Upper lobe of left lung (tissue), 6 donors: ENCODE data around the gene PDRG1. TPM values are rescaled to one million over a fixed set of nuclear protein-coding genes. Genes with fewer than 3 reads are reported as not detected.

Experiments used
- ATAC-seq, 2 donors: fragments of 200-7000 bp; cut with Tn5 transposase; one replicate each; pipeline ENCODE4 v1.9.1; 2022; ENCODE audit warnings: mild to moderate bottlenecking in 2 of 2, moderate library complexity in 2 of 2; ENCODE audit not compliant: low FRiP score in 2 of 2
- DNase-seq, 2 donors: peaks; one replicate each; pipeline ENCODE4 v3.0.0-alpha.2; 2019 to 2020
- H3K27ac ChIP-seq, 4 donors: fragments of 200-600 bp; sonication (generic); one replicate each; pipeline ENCODE4 v1.5.1; 2016 to 2019
- H3K27me3 ChIP-seq, 4 donors: fragments of 200-600 bp; sonication (generic); one replicate each; pipeline ENCODE4 v1.5.1; 2017 to 2019
- H3K36me3 ChIP-seq, 4 donors: fragments of 200-600 bp; sonication (generic); one replicate each; pipeline ENCODE4 v1.5.1; 2016 to 2019
- H3K4me1 ChIP-seq, 4 donors: fragments of 200-600 bp; sonication (generic); one replicate each; pipeline ENCODE4 v1.5.1; 2018 to 2019
- H3K4me3 ChIP-seq, 4 donors: fragments of 200-600 bp; sonication (generic); one replicate each; pipeline ENCODE4 v1.5.1; 2017 to 2019; ENCODE audit warnings: mild to moderate bottlenecking in 2 of 4, moderate library complexity in 1 of 4
- H3K9me3 ChIP-seq, 4 donors: fragments of 200-600 bp; sonication (generic); one replicate each; pipeline ENCODE4 v1.5.1; 2018 to 2019
- EP300 ChIP-seq, 4 donors: sonication (generic); formaldehyde crosslinking; IDR thresholded peaks; one replicate each; pipeline ENCODE4 v1.5.1; 2017; ENCODE audit warnings: antibody characterized with exemption in 4 of 4, control low read depth in 2 of 4
- POLR2A ChIP-seq, 4 donors: fragments of 450-650 bp; IDR thresholded peaks; one replicate each; pipeline ENCODE4 v1.5.1; 2016 to 2017; ENCODE audit warnings: antibody characterized with exemption in 4 of 4, mild to moderate bottlenecking in 2 of 4
- POLR2AphosphoS5 ChIP-seq, 2 donors: sonication (generic); formaldehyde crosslinking; IDR thresholded peaks; one replicate each; pipeline ENCODE4 v1.5.1; 2017; ENCODE audit warnings: antibody characterized with exemption in 2 of 2
- WGBS, 2 donors: methylation state at CpG; one replicate each; pipeline ENCODE4 v1.1.5; 2017 to 2018; 5-methylcytosine and 5-hydroxymethylcytosine counted together
- total RNA-seq, 6 donors: library from RNA; depleted of rRNA in 4 of 6; stranded (reverse); fragments of >200 nt in 4 of 6; gene quantifications; one replicate each; pipeline versions ENCODE4 v1.1.0 to v1.2.1, GENCODE V29; 2016 to 2021
- TF ChIP-seq, protein P1 (sequence below), 6 experiments: fragments of 450-650 bp in 4 of 6; fragments of 200-600 bp in 2 of 6; sonication (generic) in 2 of 6; IDR thresholded peaks; one replicate each; pipeline ENCODE4 v1.5.1; 2016 to 2019; ENCODE audit warnings: antibody characterized with exemption in 6 of 6
- donor health status: DM: no; HTN: no; CAD: no; lungs with moderate emphysema.
- donor health status: DM: no; HTN: yes; CAD: no; lungs with severe emphysema.

The PDRG1 gene
- total RNA-seq, 6 donors from 2014 or later, result 3.0 to 11.8 (median 7.9) TPM

DNA sequence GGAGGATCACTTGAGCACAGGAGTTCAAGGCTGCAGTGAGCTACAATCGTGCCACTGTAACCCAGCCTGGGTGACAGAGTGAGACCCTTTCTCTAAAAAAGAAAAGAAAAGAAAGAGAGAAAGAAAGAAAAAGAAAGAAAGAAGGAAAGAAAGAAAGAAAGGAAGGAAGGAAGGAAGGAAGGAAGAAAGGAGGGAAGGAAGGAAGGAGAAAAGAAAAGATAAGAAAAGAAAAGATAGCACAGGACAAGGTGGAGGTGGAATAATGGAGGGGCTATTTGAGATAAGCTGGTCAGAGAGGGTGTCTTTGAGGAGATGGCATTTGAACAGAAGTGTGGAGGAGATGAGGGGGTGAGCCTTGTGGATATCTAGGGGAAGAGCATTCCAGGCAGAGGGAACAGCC is 2.7 kb upstream of the PDRG1 start:
- ATAC-seq (no peak), DNase-seq (no peak)
- no peak overlapping the region for H3K4me3 ChIP-seq
- TF ChIP-seq EP300 (IDR thresholded peaks at IDR 0.05), result no peak
- TF ChIP-seq POLR2AphosphoS5 (IDR thresholded peaks at IDR 0.05), result no peak
- TF ChIP-seq, protein P1, sequence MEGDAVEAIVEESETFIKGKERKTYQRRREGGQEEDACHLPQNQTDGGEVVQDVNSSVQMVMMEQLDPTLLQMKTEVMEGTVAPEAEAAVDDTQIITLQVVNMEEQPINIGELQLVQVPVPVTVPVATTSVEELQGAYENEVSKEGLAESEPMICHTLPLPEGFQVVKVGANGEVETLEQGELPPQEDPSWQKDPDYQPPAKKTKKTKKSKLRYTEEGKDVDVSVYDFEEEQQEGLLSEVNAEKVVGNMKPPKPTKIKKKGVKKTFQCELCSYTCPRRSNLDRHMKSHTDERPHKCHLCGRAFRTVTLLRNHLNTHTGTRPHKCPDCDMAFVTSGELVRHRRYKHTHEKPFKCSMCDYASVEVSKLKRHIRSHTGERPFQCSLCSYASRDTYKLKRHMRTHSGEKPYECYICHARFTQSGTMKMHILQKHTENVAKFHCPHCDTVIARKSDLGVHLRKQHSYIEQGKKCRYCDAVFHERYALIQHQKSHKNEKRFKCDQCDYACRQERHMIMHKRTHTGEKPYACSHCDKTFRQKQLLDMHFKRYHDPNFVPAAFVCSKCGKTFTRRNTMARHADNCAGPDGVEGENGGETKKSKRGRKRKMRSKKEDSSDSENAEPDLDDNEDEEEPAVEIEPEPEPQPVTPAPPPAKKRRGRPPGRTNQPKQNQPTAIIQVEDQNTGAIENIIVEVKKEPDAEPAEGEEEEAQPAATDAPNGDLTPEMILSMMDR (IDR thresholded peaks at IDR 0.05), result no peak
- TF ChIP-seq POLR2A (IDR thresholded peaks at IDR 0.05), result no peak
- peaks cover 10 to 23% (median 14%) of the 10 kb centered on the region in 4 donors for H3K4me1 ChIP-seq
- H3K9me3 ChIP-seq, result no peaks in the 10 kb centered on the region
- H3K27me3 ChIP-seq, result no peaks in the 10 kb centered on the region
- H3K36me3 ChIP-seq, result peaks cover 0 to under 1% (median under 1%) of the 10 kb centered on the region in 4 donors
- 76 to 88% methylated on average over 1 of the region's 1 CpG for WGBS, 2 donors
- no peak overlapping the region for H3K27ac ChIP-seq

DNA sequence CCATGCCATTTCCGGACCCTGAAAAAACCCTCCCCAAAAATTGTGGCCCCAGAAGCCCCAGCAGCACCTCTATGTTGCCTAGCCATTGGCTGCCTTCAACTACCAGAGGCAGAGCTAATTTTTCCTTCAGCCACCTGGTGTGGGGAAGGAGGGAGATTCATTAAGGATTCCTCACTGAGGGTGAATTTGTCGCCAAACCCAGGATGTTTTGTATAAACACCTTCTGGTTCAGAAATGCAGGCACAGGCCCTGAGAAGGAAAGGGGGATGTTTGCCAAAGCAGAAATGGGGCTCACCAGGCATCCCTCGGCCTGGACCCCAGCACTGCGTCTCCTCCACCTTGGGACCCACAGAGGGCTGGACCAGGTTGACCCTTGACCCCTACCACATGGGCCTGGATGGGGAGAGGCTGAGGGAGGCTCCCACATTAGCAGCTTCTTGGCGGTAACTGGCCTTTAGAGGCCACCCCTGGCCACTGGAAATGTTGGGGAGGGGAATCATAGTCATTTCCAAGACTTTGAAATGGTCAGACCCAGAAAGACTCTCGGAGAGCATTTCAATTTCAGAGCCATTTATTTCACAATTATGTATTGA is 1.8 kb upstream of the PDRG1 start:
- no peaks in the 10 kb centered on the region for H3K9me3 ChIP-seq
- no peak for TF ChIP-seq POLR2A (IDR thresholded peaks at IDR 0.05)
- TF ChIP-seq, protein P1 (IDR thresholded peaks at IDR 0.05), result no peak
- TF ChIP-seq POLR2AphosphoS5 (IDR thresholded peaks at IDR 0.05), result no peak
- TF ChIP-seq EP300 (IDR thresholded peaks at IDR 0.05), result no peak
- H3K27ac ChIP-seq, result no peak overlapping the region
- peaks cover 10 to 23% (median 14%) of the 10 kb centered on the region in 4 donors for H3K4me1 ChIP-seq
- DNase-seq, result no peak
- ATAC-seq, result no peak
- no peaks in the 10 kb centered on the region for H3K27me3 ChIP-seq
- 80 to 83% methylated on average over 4 to 6 of the region's 6 CpGs for WGBS, 2 donors
- H3K36me3 ChIP-seq, result peaks cover 2 to 9% (median 6%) of the 10 kb centered on the region in 4 donors
- no peak overlapping the region for H3K4me3 ChIP-seq

DNA sequence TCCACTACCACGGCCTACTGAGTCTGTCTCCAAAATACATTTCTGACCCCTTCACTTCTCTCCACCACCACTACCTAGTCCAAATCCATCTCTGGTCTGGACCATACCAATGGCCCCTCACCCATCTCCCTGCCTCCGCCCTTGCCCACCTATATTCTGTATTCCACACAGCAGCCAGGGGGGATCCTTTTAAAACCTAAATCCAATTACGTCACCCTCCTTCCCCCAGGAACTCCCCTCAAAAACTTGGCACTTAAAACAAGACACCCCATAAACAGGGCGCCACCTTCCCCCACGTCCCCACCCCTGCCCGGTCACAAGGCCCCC is 680 bp downstream of the PDRG1 start:
- Histone ChIP-seq H3K27ac (peak overlapping the region; percentile 66 to 84 (median 78)), H3K4me1 (peaks cover 10 to 23% (median 14%) of the 10 kb centered on the region in 4 donors), H3K9me3 (peaks cover 0 to 4% (median 0%) of the 10 kb centered on the region in 4 donors), H3K27me3 (no peaks in the 10 kb centered on the region), H3K4me3 (peak overlapping the region; percentile 80 to 86 (median 84)), H3K36me3 (peaks cover 12 to 34% (median 31%) of the 10 kb centered on the region in 4 donors)
- 3 to 6% methylated on average over 6 of the region's 6 CpGs for WGBS, 2 donors
- DNase-seq (no peak), ATAC-seq (no peak)
- TF ChIP-seq EP300 (IDR thresholded peaks at IDR 0.05) (no peak), POLR2A (IDR thresholded peaks at IDR 0.05) (no peak), POLR2AphosphoS5 (IDR thresholded peaks at IDR 0.05) (no peak)
- TF ChIP-seq, protein P1 (IDR thresholded peaks at IDR 0.05), result no peak

DNA sequence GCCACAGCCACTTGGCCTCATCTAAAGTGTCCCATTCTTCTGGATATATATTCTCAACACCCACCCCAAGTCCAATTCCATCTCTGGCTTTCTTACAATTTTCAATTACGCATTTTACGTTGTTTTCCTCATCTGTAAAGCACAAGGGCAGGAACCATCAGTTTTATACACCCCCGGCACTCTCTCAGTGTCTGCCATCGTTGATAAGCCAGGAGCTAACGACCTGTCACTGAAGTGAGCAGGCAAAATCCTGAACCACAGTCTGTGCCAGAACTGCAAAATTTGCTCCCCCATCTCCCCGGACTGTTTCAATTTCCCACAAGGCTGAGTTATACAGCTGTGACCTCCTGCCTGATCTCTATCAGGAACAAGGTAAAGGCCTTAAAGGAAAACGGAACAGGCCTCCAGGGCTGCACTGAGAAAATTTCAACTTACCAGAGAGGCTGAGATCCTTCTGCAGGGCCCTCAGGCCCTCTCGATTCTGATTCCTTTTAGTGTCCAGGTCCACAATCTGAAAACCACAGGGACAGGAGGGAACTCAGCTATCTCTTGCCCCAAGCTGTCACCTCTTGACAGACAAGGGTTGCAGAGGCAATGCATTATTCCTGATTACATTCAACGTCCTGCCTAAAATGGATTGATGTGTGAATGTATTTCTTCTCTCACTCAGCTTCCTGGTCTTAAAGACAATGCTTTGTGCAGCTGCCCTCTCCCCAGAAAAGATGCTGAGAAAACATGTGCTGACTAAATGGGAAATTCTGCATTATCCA is 1.8 kb downstream of the PDRG1 start:
- ATAC-seq, result no peak
- TF ChIP-seq POLR2AphosphoS5 (IDR thresholded peaks at IDR 0.05) (no peak), POLR2A (IDR thresholded peaks at IDR 0.05) (no peak), EP300 (IDR thresholded peaks at IDR 0.05) (no peak)
- TF ChIP-seq, protein P1 (IDR thresholded peaks at IDR 0.05), result no peak
- peaks cover 17 to 45% (median 42%) of the 10 kb centered on the region in 4 donors for H3K36me3 ChIP-seq

More for the DNA sequence above, 1.8 kb downstream of the PDRG1 start:
- Histone ChIP-seq H3K27ac (no peak overlapping the region), H3K4me3 (no peak overlapping the region), H3K9me3 (peaks cover 0 to 4% (median 0%) of the 10 kb centered on the region in 4 donors), H3K4me1 (peaks cover 10 to 23% (median 14%) of the 10 kb centered on the region in 4 donors), H3K27me3 (no peaks in the 10 kb centered on the region)
- no peak for DNase-seq
- 79 to 86% methylated on average over 9 of the region's 9 CpGs for WGBS, 2 donors
